ENCODE results near the gene STARD3.

The STARD3 gene

GRCh38 chr17:39635614-39636176 is 1.2 kb upstream of the STARD3 start:
- ChIA-PET POLR2A (interaction anchor here (2.2 kb wide), 1 partner anchor 46 kb away, joined by 6 read pairs; no protein-coding TSS in a partner anchor), CTCF (interaction anchor here (0.6 to 5.5 kb wide), 6 partner anchors 13 to 536 kb away, joined by 3 to 80 read pairs (median 4); no protein-coding TSS in a partner anchor)
- no peak for DNase-seq (ENCODE audit: extremely low spot score)
- TF ChIP-seq FOXM1 (IDR thresholded peaks at IDR 0.05; ENCODE audit: borderline replicate concordance) (no peak), L3MBTL2 (conservative IDR thresholded peaks at IDR 0.05) (no peak), SP1 (IDR thresholded peaks at IDR 0.05) (no peak), NFRKB (IDR thresholded peaks at IDR 0.05) (no peak), HDGF (IDR thresholded peaks at IDR 0.05; ENCODE audit: borderline replicate concordance) (no peak), ELF4 (IDR thresholded peaks at IDR 0.05) (no peak), PKNOX1 (IDR thresholded peaks at IDR 0.05) (no peak)

GRCh38 chr17:39636587-39636926 is 387 bp upstream of the STARD3 start:
- CTCF ChIA-PET, result interaction anchor here (1.9 to 2.2 kb wide), 2 partner anchors 14 to 17 kb away, joined by 9 to 16 read pairs; no protein-coding TSS in a partner anchor
- DNase-seq (ENCODE audit: extremely low spot score), result no peak
- POLR2A ChIA-PET, result interaction anchor here (0.7 to 3.1 kb wide), 8 partner anchors 8 to 330 kb away, joined by 3 to 11 read pairs (median 5); no protein-coding TSS in a partner anchor

GRCh38 chr17:39638317-39638716 is 1.4 kb downstream of the STARD3 start:
- TF ChIP-seq CTBP1 (IDR thresholded peaks at IDR 0.05; ENCODE audit: borderline replicate concordance) (no peak), FOXM1 (IDR thresholded peaks at IDR 0.05; ENCODE audit: borderline replicate concordance) (no peak), SP1 (IDR thresholded peaks at IDR 0.05) (no peak), TARDBP (IDR thresholded peaks at IDR 0.05) (no peak), FOXA1 (IDR thresholded peaks at IDR 0.05) (no peak), HDGF (IDR thresholded peaks at IDR 0.05; ENCODE audit: borderline replicate concordance) (no peak), LEF1 (IDR thresholded peaks at IDR 0.05; ENCODE audit: borderline replicate concordance) (no peak), SUZ12 (IDR thresholded peaks at IDR 0.05) (no peak), PKNOX1 (IDR thresholded peaks at IDR 0.05) (no peak), NFRKB (IDR thresholded peaks at IDR 0.05) (no peak), ARNT (IDR thresholded peaks at IDR 0.05) (no peak), L3MBTL2 (conservative IDR thresholded peaks at IDR 0.05) (no peak), FOXK2 (IDR thresholded peaks at IDR 0.05) (no peak), ZNF384 (IDR thresholded peaks at IDR 0.05) (no peak)
- no peak for DNase-seq (ENCODE audit: extremely low spot score)
- CTCF ChIA-PET, result interaction anchor here (1.0 to 2.2 kb wide), 3 partner anchors 15 to 17 kb away, joined by 4 to 16 read pairs (median 9); no protein-coding TSS in a partner anchor
- POLR2A ChIA-PET, result interaction anchor here (0.9 to 3.1 kb wide), 8 partner anchors 9 to 188 kb away, joined by 3 to 11 read pairs (median 6); partner anchors contain the start of genes MED1 and PGAP3

More at GRCh38 chr17:39636587-39636926, 387 bp upstream of the STARD3 start:
- no peak for TF ChIP-seq CTBP1 (IDR thresholded peaks at IDR 0.05; ENCODE audit: borderline replicate concordance)
- TF ChIP-seq LEF1 (IDR thresholded peaks at IDR 0.05; ENCODE audit: borderline replicate concordance), result no peak
- TF ChIP-seq FOXA1 (IDR thresholded peaks at IDR 0.05), result no peak
- TF ChIP-seq SUZ12 (IDR thresholded peaks at IDR 0.05), result no peak
- no peak for TF ChIP-seq ZNF384 (IDR thresholded peaks at IDR 0.05)
- TF ChIP-seq L3MBTL2 (conservative IDR thresholded peaks at IDR 0.05), result no peak
- no peak for TF ChIP-seq SP1 (IDR thresholded peaks at IDR 0.05)
- no peak for TF ChIP-seq PKNOX1 (IDR thresholded peaks at IDR 0.05)
- TF ChIP-seq FOXK2 (IDR thresholded peaks at IDR 0.05), result no peak
- no peak for TF ChIP-seq BHLHE40 (IDR thresholded peaks at IDR 0.05; ENCODE audit: borderline replicate concordance)
- no peak for TF ChIP-seq ARNT (IDR thresholded peaks at IDR 0.05)
- TF ChIP-seq ELF4 (IDR thresholded peaks at IDR 0.05), result no peak
- TF ChIP-seq HDGF (IDR thresholded peaks at IDR 0.05; ENCODE audit: borderline replicate concordance), result no peak
- TF ChIP-seq TARDBP (IDR thresholded peaks at IDR 0.05), result no peak
- TF ChIP-seq FOXM1 (IDR thresholded peaks at IDR 0.05; ENCODE audit: borderline replicate concordance), result no peak
- TF ChIP-seq NFRKB (IDR thresholded peaks at IDR 0.05), result no peak

GRCh38 chr17:39639043-39639442 is 2.1 kb downstream of the STARD3 start:
- TF ChIP-seq SP1 (IDR thresholded peaks at IDR 0.05) (no peak), LEF1 (IDR thresholded peaks at IDR 0.05; ENCODE audit: borderline replicate concordance) (no peak), L3MBTL2 (conservative IDR thresholded peaks at IDR 0.05) (no peak), CTBP1 (IDR thresholded peaks at IDR 0.05; ENCODE audit: borderline replicate concordance) (no peak)
- ChIA-PET POLR2A (interaction anchor here (1.6 to 3.1 kb wide), 2 partner anchors 8 to 13 kb away, joined by 7 to 11 read pairs; no protein-coding TSS in a partner anchor), CTCF (interaction anchor here (1.9 kb wide), 1 partner anchor 15 kb away, joined by 7 read pairs; no protein-coding TSS in a partner anchor)
- DNase-seq (ENCODE audit: extremely low spot score), result no peak

GRCh38 chr17:39639566-39640458 is 2.9 kb downstream of the STARD3 start:
- ChIA-PET POLR2A (no interaction called here), CTCF (interaction anchor here (1.1 to 1.9 kb wide), 2 partner anchors 14 to 19 kb away, joined by 5 to 7 read pairs; no protein-coding TSS in a partner anchor)
- no peak for DNase-seq (ENCODE audit: extremely low spot score)
- TF ChIP-seq FOXM1 (IDR thresholded peaks at IDR 0.05; ENCODE audit: borderline replicate concordance) (no peak), FOXK2 (IDR thresholded peaks at IDR 0.05) (no peak), ZNF384 (IDR thresholded peaks at IDR 0.05) (no peak), CTBP1 (IDR thresholded peaks at IDR 0.05; ENCODE audit: borderline replicate concordance) (no peak), BHLHE40 (IDR thresholded peaks at IDR 0.05; ENCODE audit: borderline replicate concordance) (no peak), ELF4 (IDR thresholded peaks at IDR 0.05) (no peak), SP1 (IDR thresholded peaks at IDR 0.05) (no peak), SUZ12 (IDR thresholded peaks at IDR 0.05) (no peak), FOXA1 (IDR thresholded peaks at IDR 0.05) (no peak), LEF1 (IDR thresholded peaks at IDR 0.05; ENCODE audit: borderline replicate concordance) (no peak), PKNOX1 (IDR thresholded peaks at IDR 0.05) (no peak), HDGF (IDR thresholded peaks at IDR 0.05; ENCODE audit: borderline replicate concordance) (no peak), L3MBTL2 (conservative IDR thresholded peaks at IDR 0.05) (no peak), ARNT (IDR thresholded peaks at IDR 0.05) (no peak), NFRKB (IDR thresholded peaks at IDR 0.05) (no peak), TARDBP (IDR thresholded peaks at IDR 0.05) (no peak)

Data from HEK293T (cell line).